ENCODE data around the gene SUSD4. TPM values are rescaled to one million over a fixed set of nuclear protein-coding genes. Genes with fewer than 3 reads are reported as not detected.

The SUSD4 gene
- total and polyA plus RNA-seq, 2 of the 4 experiments (the other 2 are of a cell fraction) = 1.8 to 2.7 TPM

DNA sequence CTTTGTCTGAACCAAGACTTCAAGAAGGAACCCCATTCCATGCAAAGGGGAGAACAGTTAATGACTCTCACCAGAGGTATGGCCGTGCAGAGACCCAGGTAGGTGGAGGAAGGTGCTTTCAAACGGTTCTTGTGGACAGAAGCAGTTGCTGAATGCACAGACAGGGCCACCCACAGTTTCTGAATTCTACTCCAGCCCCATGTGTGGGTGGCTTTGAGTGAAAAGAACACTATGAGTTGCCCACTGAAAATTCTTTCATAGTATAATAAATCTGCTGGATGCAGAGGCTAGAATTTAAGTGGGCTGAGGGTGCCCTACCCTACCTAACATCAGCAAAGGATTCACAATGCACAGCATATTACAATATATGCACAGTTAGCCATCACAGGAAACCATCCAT lies 22.0 kb upstream of the SUSD4 start:
- no peaks in the 10 kb centered on the region for H3K9me1 ChIP-seq (ENCODE audit: insufficient read depth, low read length)
- no peak overlapping the region for H3K23ac ChIP-seq (ENCODE audit: low read depth, low read length)
- H3K14ac ChIP-seq (replicated peaks; ENCODE audit: low read depth, low read length) = no peak overlapping the region
- no peak for DNase-seq
- no peak overlapping the region for H3K27ac ChIP-seq (ENCODE audit: insufficient read depth, low read length)
- no peaks in the 10 kb centered on the region for H3K36me3 ChIP-seq (ENCODE audit: control insufficient read depth, insufficient read depth, low read length)
- peaks cover under 1% of the 10 kb centered on the region; the same call in 1 of the 2 replicates for H3K9me3 ChIP-seq (ENCODE audit: control insufficient read depth, insufficient read depth, low read length)
- no peak overlapping the region for H2AK5ac ChIP-seq (ENCODE audit: low read depth, low read length)
- no TSS peak for BruUV-seq (replicated peaks)
- no peak overlapping the region for H2AK9ac ChIP-seq (replicated peaks; ENCODE audit: low read depth, low read length, poor library complexity)
- H3K4me3 ChIP-seq (ENCODE audit: insufficient read depth, low read depth, low read length) = no peak overlapping the region
- in situ Hi-C loops (cut with MboI; ENCODE audit: low sequenced_read_pairs) (no loop called here), dilution Hi-C loops (cut with HindIII; ENCODE audit: low sequenced_read_pairs, unreplicated experiment) (no loop called here), intact Hi-C loops (cut with micrococcal nuclease) (no loop called here)
- ATAC-seq (ENCODE audit: low read depth) = no peak
- no peak for TF ChIP-seq MAFK (IDR thresholded peaks at IDR 0.05; ENCODE audit: low read depth, low read length)
- TF ChIP-seq, protein P1, sequence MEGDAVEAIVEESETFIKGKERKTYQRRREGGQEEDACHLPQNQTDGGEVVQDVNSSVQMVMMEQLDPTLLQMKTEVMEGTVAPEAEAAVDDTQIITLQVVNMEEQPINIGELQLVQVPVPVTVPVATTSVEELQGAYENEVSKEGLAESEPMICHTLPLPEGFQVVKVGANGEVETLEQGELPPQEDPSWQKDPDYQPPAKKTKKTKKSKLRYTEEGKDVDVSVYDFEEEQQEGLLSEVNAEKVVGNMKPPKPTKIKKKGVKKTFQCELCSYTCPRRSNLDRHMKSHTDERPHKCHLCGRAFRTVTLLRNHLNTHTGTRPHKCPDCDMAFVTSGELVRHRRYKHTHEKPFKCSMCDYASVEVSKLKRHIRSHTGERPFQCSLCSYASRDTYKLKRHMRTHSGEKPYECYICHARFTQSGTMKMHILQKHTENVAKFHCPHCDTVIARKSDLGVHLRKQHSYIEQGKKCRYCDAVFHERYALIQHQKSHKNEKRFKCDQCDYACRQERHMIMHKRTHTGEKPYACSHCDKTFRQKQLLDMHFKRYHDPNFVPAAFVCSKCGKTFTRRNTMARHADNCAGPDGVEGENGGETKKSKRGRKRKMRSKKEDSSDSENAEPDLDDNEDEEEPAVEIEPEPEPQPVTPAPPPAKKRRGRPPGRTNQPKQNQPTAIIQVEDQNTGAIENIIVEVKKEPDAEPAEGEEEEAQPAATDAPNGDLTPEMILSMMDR (conservative IDR thresholded peaks at IDR 0.05; ENCODE audit: low read depth, low read length) = no peak
- TF ChIP-seq POLR2A (IDR thresholded peaks at IDR 0.05; ENCODE audit: low read depth, low read length) = no peak
- no peak for TF ChIP-seq MXI1 (IDR thresholded peaks at IDR 0.05; ENCODE audit: borderline replicate concordance, low read depth, low read length)
- TF ChIP-seq RCOR1 (IDR thresholded peaks at IDR 0.05; ENCODE audit: insufficient replicate concordance, low read length) = no peak
- TF ChIP-seq FOS (IDR thresholded peaks at IDR 0.05; ENCODE audit: low read depth, low read length) = no peak
- TF ChIP-seq SMC3 (IDR thresholded peaks at IDR 0.05; ENCODE audit: low read depth, low read length) = no peak
- TF ChIP-seq RFX5 (IDR thresholded peaks at IDR 0.05; ENCODE audit: low read depth, low read length) = no peak
- TF ChIP-seq RAD21 (IDR thresholded peaks at IDR 0.05; ENCODE audit: low read length) = no peak
- TF ChIP-seq CEBPB (IDR thresholded peaks at IDR 0.05; ENCODE audit: low read depth, low read length) = no peak
- no peak for TF ChIP-seq MAZ (IDR thresholded peaks at IDR 0.05; ENCODE audit: borderline replicate concordance, low read depth, low read length)
- no peak for TF ChIP-seq NFE2L2 (IDR thresholded peaks at IDR 0.05; ENCODE audit: low read depth, low read length)
- TF ChIP-seq, protein P2, sequence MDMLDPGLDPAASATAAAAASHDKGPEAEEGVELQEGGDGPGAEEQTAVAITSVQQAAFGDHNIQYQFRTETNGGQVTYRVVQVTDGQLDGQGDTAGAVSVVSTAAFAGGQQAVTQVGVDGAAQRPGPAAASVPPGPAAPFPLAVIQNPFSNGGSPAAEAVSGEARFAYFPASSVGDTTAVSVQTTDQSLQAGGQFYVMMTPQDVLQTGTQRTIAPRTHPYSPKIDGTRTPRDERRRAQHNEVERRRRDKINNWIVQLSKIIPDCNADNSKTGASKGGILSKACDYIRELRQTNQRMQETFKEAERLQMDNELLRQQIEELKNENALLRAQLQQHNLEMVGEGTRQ (IDR thresholded peaks at IDR 0.05; ENCODE audit: low read depth, low read length) = no peak
- TF ChIP-seq CHD1 (IDR thresholded peaks at IDR 0.05; ENCODE audit: low read depth, low read length) = no peak
- TF ChIP-seq BHLHE40 (IDR thresholded peaks at IDR 0.05; ENCODE audit: low read depth, low read length) = no peak
- TF ChIP-seq, protein P3, sequence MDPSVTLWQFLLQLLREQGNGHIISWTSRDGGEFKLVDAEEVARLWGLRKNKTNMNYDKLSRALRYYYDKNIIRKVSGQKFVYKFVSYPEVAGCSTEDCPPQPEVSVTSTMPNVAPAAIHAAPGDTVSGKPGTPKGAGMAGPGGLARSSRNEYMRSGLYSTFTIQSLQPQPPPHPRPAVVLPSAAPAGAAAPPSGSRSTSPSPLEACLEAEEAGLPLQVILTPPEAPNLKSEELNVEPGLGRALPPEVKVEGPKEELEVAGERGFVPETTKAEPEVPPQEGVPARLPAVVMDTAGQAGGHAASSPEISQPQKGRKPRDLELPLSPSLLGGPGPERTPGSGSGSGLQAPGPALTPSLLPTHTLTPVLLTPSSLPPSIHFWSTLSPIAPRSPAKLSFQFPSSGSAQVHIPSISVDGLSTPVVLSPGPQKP (IDR thresholded peaks at IDR 0.05; ENCODE audit: borderline replicate concordance, low read depth, low read length) = no peak
- no peak overlapping the region for H2BK15ac ChIP-seq (ENCODE audit: low read depth, low read length)
- no peak overlapping the region for H3K9ac ChIP-seq (ENCODE audit: low read depth, low read length)
- H4K8ac ChIP-seq (ENCODE audit: low read depth in 2 of 2, low read length in 2 of 2) = no peak overlapping the region
- peaks cover 28% of the 10 kb centered on the region for H3K27me3 ChIP-seq (ENCODE audit: control insufficient read depth, insufficient read depth, low read length)
- H2AFZ ChIP-seq (replicated peaks; ENCODE audit: low read length, poor library complexity) = no peak overlapping the region
- H3K79me1 ChIP-seq (ENCODE audit: low read depth in 1 of 2, low read length in 2 of 2) = no peaks in the 10 kb centered on the region
- no CpG with 5 or more reads among the region's 2 CpGs for WGBS, 2 experiments (ENCODE audit: extremely low coverage in 2 of 2, insufficient read length in 1 of 2)
- no peaks in the 10 kb centered on the region for H4K20me1 ChIP-seq (ENCODE audit: insufficient read depth, low read length)
- H2BK5ac ChIP-seq (ENCODE audit: low read depth, low read length, poor library complexity, severe bottlenecking) = no peak overlapping the region
- CTCF ChIA-PET = no interaction called here
- no peak overlapping the region for H3K4me2 ChIP-seq (ENCODE audit: low read depth, low read length)
- H3K56ac ChIP-seq (ENCODE audit: extremely low read depth, insufficient read depth, low read length) = no peak overlapping the region
- POLR2A ChIA-PET (ENCODE audit: unreplicated experiment) = no interaction called here
- no peak overlapping the region for H2BK120ac ChIP-seq (ENCODE audit: low read depth, low read length)
- no peak overlapping the region for H4K5ac ChIP-seq (ENCODE audit: low read depth, low read length)
- H3K4ac ChIP-seq (ENCODE audit: low read depth, low read length) = no peak overlapping the region
- H4K91ac ChIP-seq (ENCODE audit: insufficient read depth, low read depth, low read length) = no peak overlapping the region
- no peak overlapping the region for H2BK20ac ChIP-seq (ENCODE audit: low read depth, low read length)
- no peak overlapping the region for H3K18ac ChIP-seq (ENCODE audit: low read depth, low read length)
- no peaks in the 10 kb centered on the region for H3K4me1 ChIP-seq (ENCODE audit: control insufficient read depth, insufficient read depth, low read length)
